AG08395 (cell line): ENCODE measurements around the gene G6PD.
"Not testable (repeated sequence)": the region's sequence is repeated elsewhere in the genome, so short reads cannot be mapped to it uniquely, and the experiment has no call there.

Source experiments
- DNase-seq: peaks from one replicate; pipeline ENCODE4 v3.0.0; 2012; ENCODE audit warnings: mixed read lengths, low spot score

G6PD gene

DNA sequence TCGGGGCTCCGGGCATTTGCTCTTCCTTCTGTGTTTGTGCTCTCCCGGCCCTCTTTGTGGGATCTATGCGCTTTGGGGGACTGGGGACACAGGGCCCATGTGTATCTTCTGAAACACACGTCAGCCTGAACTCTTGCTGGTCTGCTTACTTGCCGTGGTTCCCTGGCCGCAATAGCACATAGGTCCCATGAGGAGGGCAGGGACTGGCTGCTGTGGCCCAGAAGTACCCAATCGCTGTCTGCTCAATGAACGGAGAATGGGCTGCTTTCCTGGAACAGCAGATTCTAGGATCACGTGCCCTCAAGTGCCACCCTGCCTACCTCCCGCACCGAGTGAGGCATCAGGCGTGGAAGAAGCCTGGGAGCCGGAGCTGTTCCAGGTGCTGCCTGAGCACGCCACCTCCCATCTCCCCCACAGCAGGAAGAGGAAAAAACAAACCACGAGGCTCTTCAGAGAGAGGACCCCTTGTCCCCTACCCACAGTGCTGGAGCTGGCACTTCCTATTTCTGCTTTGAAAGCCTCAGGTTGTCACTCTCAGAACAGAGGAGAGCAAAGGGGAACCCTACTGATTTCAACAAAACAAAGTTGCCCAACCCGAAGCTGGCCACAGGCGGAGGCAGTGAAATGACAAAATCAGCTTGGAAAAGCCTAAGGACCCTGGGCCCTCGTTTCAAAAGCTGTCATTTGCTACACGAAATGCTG lies 3.8 kb downstream of the G6PD start:
- DNase-seq = no peak

- DNase-seq = peak; percentile 81
Observed at GRCh38 chrX:154541896-154542722, 4.5 kb downstream of the G6PD start.

DNA sequence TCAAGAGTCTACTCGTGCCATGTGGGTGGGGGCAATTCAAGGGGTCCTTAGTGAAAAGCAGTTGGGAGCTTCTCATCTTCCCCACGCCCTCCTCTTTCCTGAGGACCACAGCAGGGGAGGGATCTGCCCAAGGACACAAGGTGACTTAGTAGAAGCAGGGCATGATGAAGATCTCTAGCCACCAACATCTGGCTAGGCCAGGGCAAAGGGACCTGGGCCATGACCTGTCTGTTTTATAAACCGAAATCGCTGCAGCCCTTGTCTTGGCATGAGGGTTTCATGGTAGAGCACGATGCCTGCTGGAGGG lies 5.1 kb downstream of the G6PD start:
- DNase-seq = no peak

DNA sequence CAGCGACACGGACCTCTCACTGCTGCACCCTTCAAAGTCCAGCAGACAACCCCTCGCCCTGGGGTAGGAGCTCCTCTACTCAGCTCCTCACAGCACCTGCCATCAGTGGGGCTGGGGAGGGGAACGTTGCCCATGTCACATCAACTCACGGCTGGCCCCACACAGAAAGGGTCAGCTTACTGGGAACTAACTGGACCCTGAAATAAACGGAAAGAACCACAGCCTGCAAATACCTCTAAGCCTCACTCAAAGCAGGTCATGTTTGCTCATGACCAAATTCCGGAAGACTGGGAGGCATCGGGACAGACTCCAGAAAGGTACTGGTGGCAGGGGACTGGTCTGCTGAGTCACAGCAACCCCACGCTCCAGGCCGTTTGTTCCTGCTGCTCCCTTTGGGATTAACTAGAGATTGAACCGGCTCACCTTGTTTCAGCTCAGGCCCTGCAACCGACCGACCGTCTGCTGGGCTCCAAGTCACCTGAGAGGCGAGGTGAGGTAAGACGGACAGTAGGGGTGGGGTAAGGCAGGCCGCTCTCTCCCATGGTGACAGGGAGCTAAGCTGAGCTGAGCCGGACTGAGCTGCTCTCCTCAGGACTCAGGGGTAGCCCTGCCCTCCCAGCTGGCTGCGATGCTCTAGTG lies 5.6 kb downstream of the G6PD start:
- DNase-seq = no peak

DNA sequence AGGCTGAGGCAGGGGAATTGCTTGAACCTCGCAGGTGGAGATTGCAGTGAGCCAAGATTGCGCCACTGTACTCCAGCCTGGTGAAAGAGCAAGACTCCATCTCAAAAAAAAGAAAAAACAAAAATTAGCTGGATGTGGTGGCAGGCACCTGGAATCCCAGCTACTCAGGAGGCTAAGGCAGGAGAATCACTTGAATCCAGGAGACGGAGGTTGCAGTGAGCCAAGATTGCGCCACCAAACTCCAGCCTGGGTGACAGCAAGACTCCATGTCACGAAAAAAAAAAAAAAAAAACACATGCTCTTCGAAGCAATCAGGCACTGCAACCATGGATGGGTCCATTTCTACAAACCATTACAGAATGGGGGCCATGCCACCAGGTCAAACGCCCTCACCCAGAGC lies 6.3 kb downstream of the G6PD start:
- DNase-seq = not testable (repeated sequence)

DNA sequence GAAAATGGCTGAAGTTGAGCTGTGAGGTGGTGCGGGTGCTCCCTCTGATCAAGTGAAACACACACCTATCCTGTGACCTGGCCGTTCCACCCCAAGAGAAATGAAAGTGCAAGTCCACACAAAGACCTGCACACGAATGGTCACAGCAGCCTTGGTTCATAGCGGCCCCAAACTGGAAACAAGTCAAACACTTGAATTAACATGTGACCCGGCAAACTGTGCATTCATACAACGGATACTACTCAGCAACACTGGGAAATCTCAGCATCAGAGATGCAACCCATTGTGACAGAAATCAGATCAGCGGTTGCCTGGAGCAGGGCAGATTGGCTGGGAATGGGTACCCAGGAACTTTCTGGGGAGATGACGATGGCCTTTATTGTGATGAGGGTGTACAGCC lies 7.6 kb downstream of the G6PD start:
- DNase-seq = no peak

- no peak for DNase-seq
Observed at GRCh38 chrX:154535892-154536291, 10.8 kb downstream of the G6PD start.

DNA sequence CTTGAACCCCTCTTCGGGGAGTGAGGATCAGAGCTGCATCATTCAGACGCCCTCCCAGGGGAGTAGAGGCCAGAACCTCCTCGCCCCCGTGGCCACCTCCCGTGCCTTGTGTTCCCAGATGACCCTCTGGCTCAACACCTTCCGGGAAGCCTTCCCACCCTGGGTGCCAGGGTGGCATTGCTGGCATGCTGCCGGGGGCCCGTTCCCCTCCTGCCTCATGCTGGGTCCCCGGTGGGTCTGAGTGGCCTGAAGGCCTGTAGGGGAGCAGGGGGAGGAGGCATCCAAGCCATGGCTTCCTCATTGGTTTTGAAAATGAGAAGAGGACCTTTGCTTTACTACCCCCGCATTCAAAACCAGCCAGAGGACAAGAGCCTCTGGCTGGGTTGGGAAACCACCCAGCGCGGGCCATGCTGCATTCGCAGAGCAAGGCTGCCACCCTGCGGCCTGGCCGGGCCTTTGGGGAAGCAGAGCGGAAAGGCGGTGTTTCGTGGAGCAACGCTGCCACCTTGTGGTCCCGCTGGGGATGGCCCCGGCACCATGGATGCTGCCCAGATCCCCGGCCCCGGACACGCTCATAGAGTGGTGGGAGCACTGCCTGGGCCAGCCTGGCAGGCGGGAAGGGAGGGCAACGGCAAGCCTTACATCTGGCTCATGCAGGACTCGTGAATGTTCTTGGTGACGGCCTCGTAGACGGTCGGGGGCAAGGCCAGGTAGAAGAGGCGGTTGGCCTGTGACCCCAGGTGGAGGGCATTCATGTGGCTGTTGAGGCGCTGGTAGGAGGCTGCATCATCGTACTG lies 11.9 kb downstream of the G6PD start:
- DNase-seq = peak; percentile 89

- DNase-seq = no peak
Observed at GRCh38 chrX:154532690-154533089, 14.0 kb downstream of the G6PD start.

DNA sequence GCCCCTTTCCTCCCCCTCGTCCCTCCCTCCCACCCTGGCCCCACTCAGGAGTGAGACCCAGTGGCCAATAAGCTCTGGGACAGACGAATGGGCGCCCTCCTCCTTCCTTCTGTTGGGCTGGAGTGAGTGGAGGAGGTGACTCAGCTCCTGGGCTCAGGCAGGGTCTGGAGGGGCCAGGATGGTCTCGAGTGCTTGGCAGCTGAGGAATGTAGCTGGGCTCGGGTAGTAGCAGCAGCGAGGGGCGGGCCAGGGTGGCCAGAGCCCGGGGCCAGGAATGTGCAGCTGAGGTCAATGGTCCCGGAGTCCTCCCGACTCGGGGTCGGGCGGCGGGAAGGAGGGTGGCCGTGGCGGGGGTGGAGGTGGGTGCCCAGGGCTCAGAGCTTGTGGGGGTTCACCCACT lies 15.0 kb downstream of the G6PD start:
- DNase-seq = no peak

DNA sequence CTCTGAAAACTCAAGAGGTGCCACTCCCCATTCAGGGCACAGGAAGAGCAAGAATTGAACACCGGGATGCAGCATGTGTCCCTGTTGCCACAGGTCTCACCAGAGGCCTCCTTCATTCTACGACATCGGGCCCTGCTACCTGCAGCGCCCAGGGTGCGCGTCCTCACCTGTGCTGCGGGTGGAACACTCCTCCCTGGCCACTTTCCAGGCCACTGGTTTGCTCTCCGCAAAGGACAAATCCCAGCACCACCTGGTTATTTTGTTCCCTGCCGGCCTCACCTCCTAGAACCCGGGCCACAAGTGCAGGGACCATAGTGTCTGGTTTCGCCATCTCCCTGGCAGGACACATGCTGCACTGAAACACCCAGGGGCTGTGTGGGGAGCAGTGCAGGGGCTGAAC lies 16.4 kb downstream of the G6PD start:
- DNase-seq = no peak

DNA sequence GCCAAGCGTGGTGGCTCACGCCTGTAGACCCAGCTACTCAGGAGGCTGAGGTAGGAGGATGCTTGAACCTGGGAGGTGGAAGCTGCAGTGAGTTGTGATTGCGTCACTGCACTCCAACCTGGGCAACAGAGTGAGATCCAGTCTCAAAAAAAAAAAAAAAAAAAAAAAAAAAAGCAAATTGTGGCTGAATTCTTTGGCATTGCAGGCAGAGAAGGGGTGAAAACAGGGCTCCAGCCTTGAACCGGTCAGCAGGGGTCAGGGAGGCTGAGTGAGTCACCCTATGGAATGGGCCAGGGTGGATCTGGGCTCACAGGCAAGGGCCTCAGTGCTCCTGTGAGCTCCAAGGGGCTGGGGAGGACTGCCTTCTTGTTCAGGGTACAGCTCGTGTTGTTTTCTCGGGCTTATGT lies 17.4 kb downstream of the G6PD start:
- peak; percentile 35 for DNase-seq

DNA sequence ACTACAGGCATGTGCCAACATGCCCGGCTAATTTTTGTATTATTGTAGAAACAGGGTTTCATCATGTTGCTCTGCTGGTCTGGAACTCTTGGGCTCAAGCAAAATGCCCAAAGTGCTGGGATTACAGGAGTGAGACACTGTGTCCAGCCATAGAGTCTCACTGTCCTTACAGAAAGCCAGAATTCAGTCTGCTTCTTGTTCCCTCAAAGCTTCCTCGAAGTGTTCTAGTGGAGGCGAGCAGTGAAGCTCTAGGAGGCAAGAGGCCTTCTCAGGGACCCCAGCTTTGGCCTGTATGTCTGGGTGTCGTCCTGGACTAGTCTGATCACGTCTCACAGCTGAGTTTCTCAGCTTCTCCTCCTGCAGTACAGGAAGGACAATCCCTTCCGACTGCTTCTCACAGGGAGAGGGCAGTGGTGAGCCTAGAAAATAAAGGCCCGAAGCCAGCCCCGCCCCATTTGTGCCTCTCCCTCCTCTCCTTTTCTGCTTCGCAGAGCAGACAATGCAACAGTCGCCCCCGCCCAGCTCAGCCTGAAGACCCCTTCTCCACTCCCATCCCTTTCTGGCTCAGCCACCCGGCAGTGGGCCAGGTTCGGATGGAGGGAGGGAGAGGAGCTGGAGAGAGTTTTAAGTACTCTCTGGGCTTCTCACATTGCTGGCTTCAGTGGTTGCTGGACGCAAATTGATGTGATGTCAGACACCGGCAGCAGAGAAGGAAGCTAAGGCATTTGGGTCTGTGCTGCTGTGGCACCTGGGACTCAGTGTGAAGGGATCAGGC lies 19.6 kb downstream of the G6PD start:
- peak; percentile 63 for DNase-seq

GRCh38 chrX:154525606-154526490 lies 20.8 kb downstream of the G6PD start:
- DNase-seq = no peak

- no peak for DNase-seq
Observed at GRCh38 chrX:154519389-154519788, 27.3 kb downstream of the G6PD start.

DNA sequence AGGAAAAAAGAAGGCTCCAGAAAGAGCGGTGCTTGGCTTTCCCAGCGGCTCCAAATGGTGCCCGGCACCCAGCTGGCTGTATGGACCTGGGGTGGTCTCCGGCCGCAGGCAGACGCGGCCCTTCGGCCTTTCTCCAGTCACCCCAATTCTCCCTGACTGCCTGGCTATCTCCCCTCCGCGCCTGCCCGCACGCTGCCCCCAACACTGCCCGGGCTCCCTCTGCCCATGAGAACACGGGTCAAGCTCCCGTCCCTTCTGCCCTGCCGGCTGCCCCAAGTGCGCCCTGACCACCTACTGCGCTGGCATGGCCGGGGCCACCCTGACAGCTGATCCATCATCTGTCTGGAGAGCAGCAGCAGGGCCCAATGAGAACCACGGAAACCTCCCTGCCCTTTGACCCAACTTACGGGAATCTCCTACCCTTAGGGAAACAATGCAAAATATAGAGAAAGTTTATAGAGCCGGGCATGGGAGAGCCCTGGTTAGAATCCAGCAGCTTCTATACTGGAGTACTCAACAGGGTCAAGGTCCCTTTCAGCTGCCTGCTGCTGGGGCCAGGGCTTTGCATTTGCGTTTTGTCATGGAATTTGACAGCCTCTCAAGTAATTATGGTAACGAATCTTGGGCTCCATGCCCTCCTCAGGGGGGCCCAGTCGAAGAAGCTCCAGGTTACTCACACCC lies 29.4 kb downstream of the G6PD start:
- DNase-seq = no peak

DNA sequence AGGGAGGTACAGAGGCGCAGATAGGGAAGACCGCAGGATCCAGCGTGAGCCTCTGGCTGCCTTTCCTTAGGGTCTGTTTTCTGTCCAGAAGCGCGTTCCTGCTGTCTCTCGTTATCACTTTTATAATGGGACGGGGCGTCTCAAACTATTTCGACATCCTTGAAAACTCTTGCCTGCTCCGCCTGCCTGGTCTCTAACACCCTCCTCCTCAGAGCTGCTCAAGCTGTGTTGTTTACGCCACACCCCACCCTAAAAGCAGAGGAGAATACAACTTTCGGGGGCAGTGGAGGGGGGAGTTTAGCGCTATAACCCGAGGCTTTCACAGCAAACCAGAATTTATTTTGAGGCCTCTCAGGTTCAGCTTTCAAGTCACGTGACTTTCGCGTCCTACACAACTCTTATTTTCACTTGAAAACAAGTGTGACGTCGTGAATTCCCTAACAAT lies 30.0 kb downstream of the G6PD start:
- DNase-seq = no peak

DNA sequence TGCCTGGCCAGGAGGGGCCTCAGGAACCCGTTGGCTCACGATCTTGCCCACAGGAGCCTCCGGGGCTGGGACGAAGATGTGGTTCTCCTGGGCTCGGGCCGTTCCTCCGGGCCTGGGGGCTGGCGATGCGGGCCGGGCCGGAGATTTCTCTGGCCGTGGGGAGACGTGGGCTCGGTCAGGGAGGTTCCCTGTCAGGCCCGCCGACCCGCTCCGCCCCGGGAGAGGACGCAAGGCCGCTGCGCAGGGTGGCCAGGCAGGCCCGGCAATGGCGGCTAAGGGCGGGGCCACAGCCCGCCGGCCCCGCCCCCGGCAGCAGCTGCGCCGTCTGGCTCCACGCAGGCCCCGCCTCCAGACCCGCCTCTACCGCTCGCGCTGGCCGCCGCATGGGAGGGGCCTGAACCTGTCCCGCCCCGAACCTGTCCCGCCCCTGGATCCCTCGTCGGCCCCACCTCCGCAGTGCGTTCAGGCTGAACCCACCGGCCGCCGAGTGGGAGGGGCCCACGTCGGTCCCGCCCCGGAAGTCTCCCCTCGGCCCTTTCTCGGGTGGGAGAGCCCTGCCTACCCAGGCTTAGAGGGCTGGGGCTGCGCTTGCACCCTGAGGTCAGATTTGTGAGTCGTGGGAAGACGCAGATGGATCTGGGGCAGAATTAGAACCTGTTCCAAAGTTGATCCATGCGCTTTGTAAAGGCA lies 30.5 kb downstream of the G6PD start, which contains the start of gene FAM3A:
Gene FAM3A (minus strand): TSS at position 267 of the 690 bp plus-strand sequence. CDS start 460 bp downstream, outside the sequence.
- DNase-seq = peak; percentile 87
